WI38 (cell line): ENCODE data around the gene HNF4A.
"Not testable (repeated sequence)": the region's sequence is repeated elsewhere in the genome, so short reads cannot be mapped to it uniquely, and the experiment has no call there.

ENCODE experiments used
- H3K4me3 ChIP-seq: 2 replicates; pipeline ENCODE4 v1.5.1; 2011; ENCODE audit warnings: low read depth, mild to moderate bottlenecking, control low read depth, low read length
- CTCF ChIP-seq: IDR thresholded peaks from 2 replicates; pipeline ENCODE4 v1.5.1; 2012; ENCODE audit warnings: low read depth, mild to moderate bottlenecking, control low read depth, low read length

Gene HNF4A

GRCh38 chr20:44336086-44336485 lies 19.4 kb upstream of the HNF4A start:
- no peak for TF ChIP-seq CTCF
- no peak overlapping the region for H3K4me3 ChIP-seq

DNA sequence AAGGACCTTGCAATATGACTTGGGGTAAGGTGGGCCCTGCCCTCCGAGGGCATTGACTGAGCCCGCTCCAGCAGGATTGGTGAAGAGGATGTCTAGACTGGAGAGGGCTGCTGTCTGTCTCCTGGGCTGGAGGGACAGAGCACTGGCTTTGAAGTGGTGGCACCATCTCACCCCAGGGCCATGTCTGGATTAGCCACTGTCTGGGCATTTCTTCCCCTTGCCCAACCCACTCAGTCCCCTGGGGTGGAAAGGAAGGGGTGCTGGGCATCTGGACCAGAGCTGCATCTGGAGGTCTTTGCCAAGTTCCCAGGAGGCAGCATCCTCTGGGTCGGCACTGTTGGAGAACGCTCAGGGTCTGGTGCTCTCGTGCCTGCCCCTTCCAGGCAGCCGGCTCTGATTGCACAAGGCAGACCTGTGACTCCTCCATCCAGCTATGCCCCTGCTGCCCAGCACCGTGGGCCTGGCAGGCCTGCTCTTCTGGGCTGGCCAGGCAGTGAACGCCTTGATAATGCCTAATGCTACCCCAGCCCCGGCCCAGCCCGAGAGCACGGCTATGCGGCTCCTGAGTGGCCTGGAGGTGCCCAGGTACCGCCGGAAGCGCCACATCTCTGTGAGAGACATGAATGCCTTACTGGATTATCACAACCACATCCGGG lies 18.6 kb upstream of the HNF4A start, which contains the start of gene R3HDML:
R3HDML (plus strand) TSS at position 319 of the 656 bp plus-strand sequence; CDS start at position 434, 115 bp downstream.
- no peak for TF ChIP-seq CTCF
- H3K4me3 ChIP-seq: no peak within 1 kb of the TSS

DNA sequence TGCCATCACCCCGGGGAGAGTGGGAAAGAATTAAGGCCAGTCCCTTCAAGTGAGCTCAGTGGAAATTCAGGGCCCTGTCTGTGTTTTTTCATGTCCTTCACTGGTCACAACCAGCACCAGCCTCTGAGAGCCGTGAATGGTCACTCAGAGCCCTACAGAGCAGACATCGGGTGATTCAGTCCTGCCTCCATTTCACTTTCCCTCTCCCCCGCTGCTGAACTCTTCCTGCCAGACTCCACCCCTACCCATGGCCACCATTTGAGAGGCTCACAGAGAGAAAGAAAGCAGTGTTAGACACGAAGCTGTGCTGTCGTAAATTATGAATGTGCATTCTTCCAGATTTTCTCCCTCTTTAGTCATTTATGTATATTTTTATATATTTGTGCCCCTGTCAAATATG lies 13.3 kb upstream of the HNF4A start:
- no peak for TF ChIP-seq CTCF
- 0 out of 2 replicates have a peak overlapping the region, but pooled peaks have one; percentile 5 for H3K4me3 ChIP-seq

DNA sequence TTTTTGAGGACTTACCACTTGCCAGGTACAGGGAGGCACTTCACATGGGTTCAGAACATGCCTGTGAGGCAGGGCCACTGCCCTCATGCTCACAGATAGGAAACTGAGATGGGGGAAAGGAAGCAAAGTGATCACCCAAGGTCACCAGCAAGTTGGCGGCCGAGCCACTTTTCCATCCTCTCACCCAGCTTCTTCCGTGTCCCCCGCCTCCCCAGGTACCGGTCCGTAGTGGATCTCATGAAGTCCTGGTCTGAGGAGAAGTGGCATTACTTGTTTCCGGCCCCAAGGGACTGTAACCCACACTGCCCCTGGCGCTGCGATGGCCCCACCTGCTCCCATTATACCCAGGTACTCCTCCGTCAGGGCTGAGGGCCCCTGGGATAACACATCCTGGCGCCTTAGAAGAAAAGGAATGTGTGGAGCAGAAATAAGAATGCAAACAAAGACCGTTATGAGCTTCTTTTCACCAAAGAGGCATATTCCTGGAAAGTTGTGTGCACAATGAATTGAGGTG lies 12.3 kb upstream of the HNF4A start:
- no peak for TF ChIP-seq CTCF
- no peak overlapping the region for H3K4me3 ChIP-seq

DNA sequence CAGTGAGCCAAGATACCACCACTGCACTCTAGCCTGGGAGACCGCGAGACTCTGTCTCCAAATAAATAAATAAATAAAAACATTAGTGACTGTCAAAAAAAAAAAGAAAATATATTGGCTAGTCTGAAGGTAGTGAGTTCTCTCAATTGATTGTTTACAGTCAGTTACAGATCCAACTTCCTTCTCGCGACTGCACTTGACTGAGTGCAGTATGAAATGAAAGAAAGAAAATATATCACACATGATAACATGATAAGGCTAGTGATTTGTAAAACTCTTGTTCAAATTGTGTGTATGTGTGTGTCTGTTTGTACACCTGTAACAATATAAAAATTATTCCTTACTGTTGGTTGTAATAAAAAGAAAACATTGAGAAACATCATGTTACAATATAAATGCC lies 10.8 kb upstream of the HNF4A start:
- TF ChIP-seq CTCF: no peak
- no peak overlapping the region for H3K4me3 ChIP-seq

- TF ChIP-seq CTCF: no peak
- no peak overlapping the region for H3K4me3 ChIP-seq
Observed at GRCh38 chr20:44345147-44345546, 10.4 kb upstream of the HNF4A start.

GRCh38 chr20:44345941-44346340 lies 9.6 kb upstream of the HNF4A start:
- H3K4me3 ChIP-seq: not testable (repeated sequence)
